GM12878 (cell line): ENCODE measurements around the gene PLXNC1. TPM values are rescaled to one million over a fixed set of nuclear protein-coding genes. Genes with fewer than 3 reads are reported as not detected.
A peak's percentile ranks its signal among the peaks of the same experiment; 100 is the strongest.

Experiments used
- ATAC-seq: fragments of 200-7000 bp; cut with Tn5 transposase; 3 replicates; pipeline ENCODE4 v1.9.1; 2020; ENCODE audit warnings: mild to moderate bottlenecking, moderate library complexity
- BruUV-seq: library from RNA; stranded (reverse); fragments of 400-500 nt; replicated peaks from 2 replicates; lab custom pipeline; 2021; lab: Mats Ljungman, UMichigan
- CTCF ChIA-PET: fragments of 300-600 bp; sonication (Branson Sonifier 250); formaldehyde crosslinking; extraction: SDS; loops from one replicate; lab custom pipeline; 2021; ENCODE audit warnings: inconsistent platforms; lab: Yijun Ruan, JAX
- POLR2A ChIA-PET: fragments of 350-600 bp; formaldehyde crosslinking; extraction: SDS; loops from one replicate; lab custom pipeline; 2021; ENCODE audit warnings: inconsistent platforms; lab: Charles Lee
- RAD21 ChIA-PET: fragments of 300-600 bp; sonication (Branson Sonifier 250); formaldehyde crosslinking; loops from one replicate; lab custom pipeline; 2023; ENCODE audit warnings: antibody characterized with exemption; ENCODE audit not compliant: unreplicated experiment; lab: Charles Lee
- SMC1A ChIA-PET: fragments of 300-600 bp; sonication (Branson Sonifier 250); formaldehyde crosslinking; loops from one replicate; lab custom pipeline; 2023; ENCODE audit not compliant: unreplicated experiment, uncharacterized antibody; lab: Charles Lee
- DNase-seq: peaks from one replicate; pipeline ENCODE4 v3.0.0-alpha.2; 2011; ENCODE audit warnings: low read depth, low spot score
- FAIRE-seq: peaks from 3 replicates; lab custom pipeline; 2011; peaks lifted over from hg19 to GRCh38; lab: Jason Lieb, UNC
- H2AFZ ChIP-seq: 2 replicates; pipeline ENCODE4 v1.6.0; 2011; ENCODE audit warnings: low read depth, low read length, control low read depth; ENCODE audit not compliant: control insufficient read depth
- H3K27ac ChIP-seq: 2 replicates; pipeline ENCODE4 v1.5.1; 2011; ENCODE audit warnings: control low read depth; ENCODE audit not compliant: control insufficient read depth, insufficient read depth
- H3K27me3 ChIP-seq, 2 experiments: replicated peaks in 1 of 2; 2 replicates each; pipeline versions ENCODE4 v1.6.0 to v1.6.1; 2011; ENCODE audit warnings: low read length in 1 of 2; ENCODE audit not compliant: control insufficient read depth in 2 of 2, insufficient read depth in 2 of 2
- H3K36me3 ChIP-seq, 2 experiments: 2 replicates each; pipeline ENCODE4 v1.5.1; 2011; ENCODE audit warnings: low read length in 1 of 2; ENCODE audit not compliant: control insufficient read depth in 2 of 2, insufficient read depth in 2 of 2
- H3K4me1 ChIP-seq: 2 replicates; pipeline ENCODE4 v1.6.1; 2011; ENCODE audit warnings: mild to moderate bottlenecking, low read length, moderate library complexity, mixed read lengths; ENCODE audit not compliant: control insufficient read depth, insufficient read depth
- H3K4me2 ChIP-seq: 2 replicates; pipeline ENCODE4 v1.6.0; 2011; ENCODE audit warnings: control low read depth; ENCODE audit not compliant: control insufficient read depth, insufficient read depth
- H3K4me3 ChIP-seq: fragments of 200-600 bp; sonication (generic); 2 replicates; pipeline ENCODE4 v1.5.1; 2016
- H3K79me2 ChIP-seq: 2 replicates; pipeline ENCODE4 v1.6.0; 2011; ENCODE audit warnings: low read length; ENCODE audit not compliant: control insufficient read depth, insufficient read depth
- H3K9ac ChIP-seq: 2 replicates; pipeline ENCODE4 v1.8.0; 2011; ENCODE audit warnings: low read length, control low read depth, mixed read lengths; ENCODE audit not compliant: control insufficient read depth, insufficient read depth
- H3K9me3 ChIP-seq: replicated peaks from 3 replicates; pipeline ENCODE4 v1.5.1; 2011; ENCODE audit warnings: mild to moderate bottlenecking, low read length; ENCODE audit not compliant: control insufficient read depth, insufficient read depth
- H4K20me1 ChIP-seq: 2 replicates; pipeline ENCODE4 v1.6.0; 2011; ENCODE audit not compliant: control insufficient read depth, insufficient read depth
- CREB1 ChIP-seq: IDR thresholded peaks from 2 replicates; pipeline ENCODE4 v1.6.1; 2012; ENCODE audit warnings: low read depth, mild to moderate bottlenecking, inconsistent platforms
- IKZF2 ChIP-seq, 2 experiments: fragments of 450-650 bp; IDR thresholded peaks; 2 replicates each; pipeline ENCODE4 v1.6.1; 2017; ENCODE audit warnings: mild to moderate bottlenecking in 2 of 2, moderate library complexity in 2 of 2
- MTA2 ChIP-seq: fragments of 450-650 bp; IDR thresholded peaks from 2 replicates; pipeline ENCODE4 v1.6.1; 2016; ENCODE audit warnings: low read depth, mild to moderate bottlenecking, moderate library complexity
- NBN ChIP-seq: fragments of 450-650 bp; IDR thresholded peaks from 2 replicates; pipeline ENCODE4 v1.6.1; 2016
- SMARCA5 ChIP-seq: fragments of 450-650 bp; IDR thresholded peaks from 2 replicates; pipeline ENCODE4 v1.6.1; 2017; ENCODE audit warnings: mild to moderate bottlenecking
- TBL1XR1 ChIP-seq: IDR thresholded peaks from 2 replicates; pipeline ENCODE4 v1.6.1; 2012; ENCODE audit warnings: low read depth, low read length, improper control_type of control experiment
- WGBS: methylation state at CpG from one replicate; pipeline ENCODE4 v1.1.6; 2016; ENCODE audit warnings: low lambda C conversion rate; ENCODE audit not compliant: insufficient replicate concordance, insufficient coverage; ENCODE audit errors: missing lambda C conversion rate; 5-methylcytosine and 5-hydroxymethylcytosine counted together
- in situ Hi-C: fragments of 300-500 bp; cut with MboI; formaldehyde crosslinking; loops from 9 replicates; pipeline ENCODE4 v1.14.3; 2018; ENCODE audit warnings: mixed read lengths
- intact Hi-C: fragments of 100-400 bp; cut with micrococcal nuclease; formaldehyde crosslinking; loops from one replicate; pipeline ENCODE4 v1.14.2; 2022; ENCODE audit not compliant: unreplicated experiment
- polyA plus RNA-seq, 11 experiments: library from polyadenylated mRNA; depleted of rRNA in 4 of 11; unstranded in 6 of 11; stranded (reverse) in 5 of 11; fragments of >200 nt; fragmentation: Nextera tagmentation in 4 of 11; fragmentation: Illumina TruSeq in 1 of 11; extraction: Ambion mirVana in 4 of 11; extraction: Trizol in 1 of 11; gene quantifications; 1 replicate in 1 of 11; 2 replicates in 10 of 11; pipeline versions ENCODE4 v1.2.1 to v1.2.3, GENCODE V29; 2011 to 2016; ENCODE audit warnings: inconsistent platforms in 2 of 11, missing spikeins in 2 of 11, low read depth in 1 of 11
- total RNA-seq, 4 experiments: library from RNA; depleted of rRNA in 3 of 4; stranded (reverse); fragments of >200 nt in 3 of 4; fragmentation: Illumina TruSeq in 1 of 4; extraction: Trizol in 1 of 4; gene quantifications; 2 replicates each; pipeline versions ENCODE4 v1.2.1 to v1.2.3, GENCODE V29; 2013 to 2021
- TF ChIP-seq, protein P1 (sequence below): fragments of 450-650 bp; IDR thresholded peaks from 2 replicates; pipeline ENCODE4 v1.6.1; 2016; ENCODE audit warnings: mild to moderate bottlenecking
- TF ChIP-seq, protein P2 (sequence below): fragments of 450-650 bp; IDR thresholded peaks from 2 replicates; pipeline ENCODE4 v1.6.1; 2017; ENCODE audit warnings: mild to moderate bottlenecking, moderate library complexity
- TF ChIP-seq, protein P3 (sequence below): fragments of 450-650 bp; IDR thresholded peaks from 2 replicates; pipeline ENCODE4 v1.6.1; 2016; ENCODE audit warnings: mild to moderate bottlenecking
- TF ChIP-seq, protein P4 (sequence below): IDR thresholded peaks from 2 replicates; pipeline ENCODE4 v1.6.1; 2012; ENCODE audit warnings: improper control_type of control experiment, low read depth, low read length; ENCODE audit not compliant: insufficient replicate concordance

PLXNC1 gene
- total and polyA plus RNA-seq, 10 of the 15 experiments (the other 5 are each of a cell fraction or from before 2014, with no cell fraction given) = 5.2 to 41.2 (median 24.6) TPM

DNA sequence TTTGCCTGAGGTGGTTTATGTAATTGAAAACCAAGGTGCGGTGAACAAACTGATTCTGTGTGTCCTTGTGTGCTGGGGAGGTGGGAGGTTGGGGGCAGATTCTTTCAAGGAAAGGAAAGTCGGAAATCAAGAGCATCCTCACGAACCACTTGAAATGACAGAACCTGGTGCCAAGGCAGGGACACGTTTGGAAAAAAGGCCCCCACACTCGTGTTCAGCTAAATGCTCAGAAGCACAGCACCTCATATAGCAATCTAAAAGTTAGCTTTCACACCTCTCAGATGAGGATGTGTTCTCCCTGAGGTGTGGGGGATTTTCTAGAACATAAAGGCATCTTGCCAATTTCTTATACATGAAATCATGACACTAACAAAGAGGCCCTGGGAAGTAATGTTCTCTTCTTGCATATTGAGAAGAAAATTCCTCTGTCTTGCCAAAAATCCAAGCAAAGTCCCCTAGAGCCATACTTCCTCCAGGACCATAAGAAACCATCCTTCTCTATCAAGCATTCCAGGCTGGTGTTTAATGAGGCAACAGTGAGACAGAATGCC is 119.6 kb downstream of the PLXNC1 start:
- ChIA-PET CTCF (interaction anchor here (0.7 to 1.7 kb wide), 2 partner anchors 47 to 118 kb away, joined by 3 read pairs; no protein-coding TSS in a partner anchor), RAD21 (interaction anchor here (0.6 to 4.8 kb wide), 4 partner anchors 24 to 461 kb away, joined by 6 to 42 read pairs (median 18); no protein-coding TSS in a partner anchor), SMC1A (interaction anchor here (1.1 to 3.8 kb wide), 7 partner anchors 9 to 62 kb away, joined by 3 to 23 read pairs (median 8); no protein-coding TSS in a partner anchor), POLR2A (interaction anchor here (0.6 kb wide), 1 partner anchor 36 kb away, joined by 3 read pairs; no protein-coding TSS in a partner anchor)
- Histone ChIP-seq H3K36me3 (peaks cover 8 to 25% of the 10 kb centered on the region in 2 experiments), H3K9me3 (no peaks in the 10 kb centered on the region; the same call in 2 of the 3 replicates), H3K4me3 (no peak overlapping the region), H3K27me3 (no peaks in the 10 kb centered on the region), H4K20me1 (no peaks in the 10 kb centered on the region), H3K4me1 (peaks cover 74% of the 10 kb centered on the region), H3K9ac (peak overlapping the region; percentile 30; the same call in 1 of the 2 replicates), H2AFZ (no peak overlapping the region; the same call in 1 of the 2 replicates), H3K27ac (peak overlapping the region; percentile 66), H3K79me2 (no peaks in the 10 kb centered on the region), H3K4me2 (peak overlapping the region; percentile 56)
- ATAC-seq (peak; percentile 56), FAIRE-seq (no peak), DNase-seq (no peak)
- no TSS peak for BruUV-seq
- in situ Hi-C loops (no loop called here), intact Hi-C loops (loop anchor here (2.0 kb wide), 1 partner anchor 41 kb away; no protein-coding TSS in a partner anchor)
- WGBS = 59% methylated on average over 5 of the region's 5 CpGs
- TF ChIP-seq IKZF2 (IDR thresholded peaks at IDR 0.05) (peak; percentile 67 to 80), MTA2 (peak; percentile 58; the same call in 1 of the 2 replicates), SMARCA5 (peak; percentile 56), CREB1 (0 out of 2 replicates have a peak, but pooled peaks have one; percentile 10), TBL1XR1 (0 out of 2 replicates have a peak, but pooled peaks have one; percentile 23), NBN (0 out of 2 replicates have a peak, but pooled peaks have one; percentile 52)
- TF ChIP-seq, protein P1, sequence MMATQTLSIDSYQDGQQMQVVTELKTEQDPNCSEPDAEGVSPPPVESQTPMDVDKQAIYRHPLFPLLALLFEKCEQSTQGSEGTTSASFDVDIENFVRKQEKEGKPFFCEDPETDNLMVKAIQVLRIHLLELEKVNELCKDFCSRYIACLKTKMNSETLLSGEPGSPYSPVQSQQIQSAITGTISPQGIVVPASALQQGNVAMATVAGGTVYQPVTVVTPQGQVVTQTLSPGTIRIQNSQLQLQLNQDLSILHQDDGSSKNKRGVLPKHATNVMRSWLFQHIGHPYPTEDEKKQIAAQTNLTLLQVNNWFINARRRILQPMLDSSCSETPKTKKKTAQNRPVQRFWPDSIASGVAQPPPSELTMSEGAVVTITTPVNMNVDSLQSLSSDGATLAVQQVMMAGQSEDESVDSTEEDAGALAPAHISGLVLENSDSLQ = no peak
- TF ChIP-seq, protein P2, sequence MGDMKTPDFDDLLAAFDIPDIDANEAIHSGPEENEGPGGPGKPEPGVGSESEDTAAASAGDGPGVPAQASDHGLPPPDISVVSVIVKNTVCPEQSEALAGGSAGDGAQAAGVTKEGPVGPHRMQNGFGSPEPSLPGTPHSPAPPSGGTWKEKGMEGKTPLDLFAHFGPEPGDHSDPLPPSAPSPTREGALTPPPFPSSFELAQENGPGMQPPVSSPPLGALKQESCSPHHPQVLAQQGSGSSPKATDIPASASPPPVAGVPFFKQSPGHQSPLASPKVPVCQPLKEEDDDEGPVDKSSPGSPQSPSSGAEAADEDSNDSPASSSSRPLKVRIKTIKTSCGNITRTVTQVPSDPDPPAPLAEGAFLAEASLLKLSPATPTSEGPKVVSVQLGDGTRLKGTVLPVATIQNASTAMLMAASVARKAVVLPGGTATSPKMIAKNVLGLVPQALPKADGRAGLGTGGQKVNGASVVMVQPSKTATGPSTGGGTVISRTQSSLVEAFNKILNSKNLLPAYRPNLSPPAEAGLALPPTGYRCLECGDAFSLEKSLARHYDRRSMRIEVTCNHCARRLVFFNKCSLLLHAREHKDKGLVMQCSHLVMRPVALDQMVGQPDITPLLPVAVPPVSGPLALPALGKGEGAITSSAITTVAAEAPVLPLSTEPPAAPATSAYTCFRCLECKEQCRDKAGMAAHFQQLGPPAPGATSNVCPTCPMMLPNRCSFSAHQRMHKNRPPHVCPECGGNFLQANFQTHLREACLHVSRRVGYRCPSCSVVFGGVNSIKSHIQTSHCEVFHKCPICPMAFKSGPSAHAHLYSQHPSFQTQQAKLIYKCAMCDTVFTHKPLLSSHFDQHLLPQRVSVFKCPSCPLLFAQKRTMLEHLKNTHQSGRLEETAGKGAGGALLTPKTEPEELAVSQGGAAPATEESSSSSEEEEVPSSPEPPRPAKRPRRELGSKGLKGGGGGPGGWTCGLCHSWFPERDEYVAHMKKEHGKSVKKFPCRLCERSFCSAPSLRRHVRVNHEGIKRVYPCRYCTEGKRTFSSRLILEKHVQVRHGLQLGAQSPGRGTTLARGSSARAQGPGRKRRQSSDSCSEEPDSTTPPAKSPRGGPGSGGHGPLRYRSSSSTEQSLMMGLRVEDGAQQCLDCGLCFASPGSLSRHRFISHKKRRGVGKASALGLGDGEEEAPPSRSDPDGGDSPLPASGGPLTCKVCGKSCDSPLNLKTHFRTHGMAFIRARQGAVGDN = peak; percentile 84
- TF ChIP-seq, protein P3, sequence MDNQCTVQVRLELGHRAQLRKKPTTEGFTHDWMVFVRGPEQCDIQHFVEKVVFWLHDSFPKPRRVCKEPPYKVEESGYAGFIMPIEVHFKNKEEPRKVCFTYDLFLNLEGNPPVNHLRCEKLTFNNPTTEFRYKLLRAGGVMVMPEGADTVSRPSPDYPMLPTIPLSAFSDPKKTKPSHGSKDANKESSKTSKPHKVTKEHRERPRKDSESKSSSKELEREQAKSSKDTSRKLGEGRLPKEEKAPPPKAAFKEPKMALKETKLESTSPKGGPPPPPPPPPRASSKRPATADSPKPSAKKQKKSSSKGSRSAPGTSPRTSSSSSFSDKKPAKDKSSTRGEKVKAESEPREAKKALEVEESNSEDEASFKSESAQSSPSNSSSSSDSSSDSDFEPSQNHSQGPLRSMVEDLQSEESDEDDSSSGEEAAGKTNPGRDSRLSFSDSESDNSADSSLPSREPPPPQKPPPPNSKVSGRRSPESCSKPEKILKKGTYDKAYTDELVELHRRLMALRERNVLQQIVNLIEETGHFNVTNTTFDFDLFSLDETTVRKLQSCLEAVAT = peak; percentile 32; the same call in 1 of the 2 replicates
- TF ChIP-seq, protein P4, sequence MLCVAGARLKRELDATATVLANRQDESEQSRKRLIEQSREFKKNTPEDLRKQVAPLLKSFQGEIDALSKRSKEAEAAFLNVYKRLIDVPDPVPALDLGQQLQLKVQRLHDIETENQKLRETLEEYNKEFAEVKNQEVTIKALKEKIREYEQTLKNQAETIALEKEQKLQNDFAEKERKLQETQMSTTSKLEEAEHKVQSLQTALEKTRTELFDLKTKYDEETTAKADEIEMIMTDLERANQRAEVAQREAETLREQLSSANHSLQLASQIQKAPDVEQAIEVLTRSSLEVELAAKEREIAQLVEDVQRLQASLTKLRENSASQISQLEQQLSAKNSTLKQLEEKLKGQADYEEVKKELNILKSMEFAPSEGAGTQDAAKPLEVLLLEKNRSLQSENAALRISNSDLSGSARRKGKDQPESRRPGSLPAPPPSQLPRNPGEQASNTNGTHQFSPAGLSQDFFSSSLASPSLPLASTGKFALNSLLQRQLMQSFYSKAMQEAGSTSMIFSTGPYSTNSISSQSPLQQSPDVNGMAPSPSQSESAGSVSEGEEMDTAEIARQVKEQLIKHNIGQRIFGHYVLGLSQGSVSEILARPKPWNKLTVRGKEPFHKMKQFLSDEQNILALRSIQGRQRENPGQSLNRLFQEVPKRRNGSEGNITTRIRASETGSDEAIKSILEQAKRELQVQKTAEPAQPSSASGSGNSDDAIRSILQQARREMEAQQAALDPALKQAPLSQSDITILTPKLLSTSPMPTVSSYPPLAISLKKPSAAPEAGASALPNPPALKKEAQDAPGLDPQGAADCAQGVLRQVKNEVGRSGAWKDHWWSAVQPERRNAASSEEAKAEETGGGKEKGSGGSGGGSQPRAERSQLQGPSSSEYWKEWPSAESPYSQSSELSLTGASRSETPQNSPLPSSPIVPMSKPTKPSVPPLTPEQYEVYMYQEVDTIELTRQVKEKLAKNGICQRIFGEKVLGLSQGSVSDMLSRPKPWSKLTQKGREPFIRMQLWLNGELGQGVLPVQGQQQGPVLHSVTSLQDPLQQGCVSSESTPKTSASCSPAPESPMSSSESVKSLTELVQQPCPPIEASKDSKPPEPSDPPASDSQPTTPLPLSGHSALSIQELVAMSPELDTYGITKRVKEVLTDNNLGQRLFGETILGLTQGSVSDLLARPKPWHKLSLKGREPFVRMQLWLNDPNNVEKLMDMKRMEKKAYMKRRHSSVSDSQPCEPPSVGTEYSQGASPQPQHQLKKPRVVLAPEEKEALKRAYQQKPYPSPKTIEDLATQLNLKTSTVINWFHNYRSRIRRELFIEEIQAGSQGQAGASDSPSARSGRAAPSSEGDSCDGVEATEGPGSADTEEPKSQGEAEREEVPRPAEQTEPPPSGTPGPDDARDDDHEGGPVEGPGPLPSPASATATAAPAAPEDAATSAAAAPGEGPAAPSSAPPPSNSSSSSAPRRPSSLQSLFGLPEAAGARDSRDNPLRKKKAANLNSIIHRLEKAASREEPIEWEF = no peak
